HG02938 (cell line): ENCODE measurements around the gene ST13.
"Not testable (repeated sequence)": the region's sequence is repeated elsewhere in the genome, so short reads cannot be mapped to it uniquely, and the experiment has no call there.

Experiments used
- ATAC-seq: cut with Tn5 transposase; IDR thresholded peaks from one replicate; pipeline ENCODE4 v1.9.1; 2021; ENCODE audit warnings: mild to moderate bottlenecking, moderate library complexity; ENCODE audit not compliant: unreplicated experiment

Gene ST13

DNA sequence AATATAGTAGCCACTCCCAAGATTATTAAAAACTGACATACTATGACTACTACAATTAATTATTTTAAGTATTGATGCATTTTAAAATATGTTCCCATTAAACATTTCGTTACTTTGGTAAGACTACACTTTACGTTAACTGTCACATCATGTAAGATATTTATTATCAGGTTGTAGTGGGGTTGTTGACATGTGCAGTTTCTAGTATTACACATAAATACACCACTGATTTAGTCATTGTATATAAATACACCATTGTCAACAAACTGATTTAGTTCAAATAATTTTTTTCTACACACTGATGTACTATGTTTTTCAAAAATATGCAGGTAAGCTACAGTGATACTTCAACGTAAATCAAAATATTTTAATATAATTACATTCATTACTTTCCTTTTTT is 11.5 kb downstream of the ST13 start:
- no peak for ATAC-seq

DNA sequence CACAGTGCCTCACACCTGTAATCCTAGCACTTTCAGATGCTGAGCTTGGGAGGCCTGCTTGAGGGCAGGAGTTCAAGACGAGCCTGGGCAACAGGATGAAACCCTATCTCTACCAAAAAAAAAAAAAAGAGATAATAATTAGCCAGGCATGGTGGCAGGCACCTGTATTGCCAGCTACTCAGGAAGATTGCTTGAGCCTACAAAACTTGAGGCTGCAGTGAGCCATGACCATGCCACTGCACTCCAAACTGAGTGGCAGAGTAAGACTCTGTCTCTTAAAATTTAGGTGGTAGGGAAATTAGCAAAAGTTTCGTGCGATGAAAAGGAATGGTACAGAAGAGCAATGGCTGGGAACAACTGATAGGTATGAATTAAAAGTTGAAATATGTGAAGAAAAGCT is 18.0 kb downstream of the ST13 start:
- no peak for ATAC-seq

DNA sequence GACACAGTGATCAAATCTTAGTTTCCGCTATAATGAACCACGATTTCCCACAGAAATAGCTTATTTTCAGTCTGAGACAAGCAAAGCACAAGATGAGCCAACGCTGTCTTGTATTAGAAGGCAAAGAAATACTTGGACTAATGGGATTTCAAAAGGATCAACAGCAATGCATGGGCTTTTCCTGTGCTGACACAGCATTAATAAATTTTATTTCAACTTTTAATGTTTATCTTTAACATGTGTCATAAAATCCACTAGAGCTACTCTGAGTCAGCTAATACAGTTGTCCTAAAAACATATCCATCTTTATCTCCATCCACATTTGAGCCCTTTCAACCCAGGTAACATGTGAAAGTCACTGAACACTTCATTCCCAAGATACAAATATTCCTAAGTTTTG is 21.8 kb downstream of the ST13 start:
- no peak for ATAC-seq

DNA sequence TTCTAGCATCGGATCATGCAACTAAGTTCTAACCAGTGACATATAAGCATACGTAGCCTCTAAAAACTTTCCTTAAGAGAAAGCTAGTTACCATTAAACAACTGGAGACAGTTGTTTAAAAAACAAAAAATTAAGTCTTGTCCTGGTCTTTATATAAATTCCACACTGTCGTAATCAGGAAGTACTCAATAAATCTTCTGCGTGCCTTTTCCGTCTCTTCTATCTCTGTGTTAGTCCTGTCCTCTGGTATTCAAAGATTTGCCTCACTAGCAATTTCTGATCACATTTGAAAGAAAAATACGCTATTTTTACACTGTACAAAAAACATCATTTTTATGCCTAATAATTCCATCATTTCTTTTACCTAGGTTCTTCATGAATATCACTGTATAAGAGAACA is 27.3 kb downstream of the ST13 start:
- ATAC-seq: no peak

DNA sequence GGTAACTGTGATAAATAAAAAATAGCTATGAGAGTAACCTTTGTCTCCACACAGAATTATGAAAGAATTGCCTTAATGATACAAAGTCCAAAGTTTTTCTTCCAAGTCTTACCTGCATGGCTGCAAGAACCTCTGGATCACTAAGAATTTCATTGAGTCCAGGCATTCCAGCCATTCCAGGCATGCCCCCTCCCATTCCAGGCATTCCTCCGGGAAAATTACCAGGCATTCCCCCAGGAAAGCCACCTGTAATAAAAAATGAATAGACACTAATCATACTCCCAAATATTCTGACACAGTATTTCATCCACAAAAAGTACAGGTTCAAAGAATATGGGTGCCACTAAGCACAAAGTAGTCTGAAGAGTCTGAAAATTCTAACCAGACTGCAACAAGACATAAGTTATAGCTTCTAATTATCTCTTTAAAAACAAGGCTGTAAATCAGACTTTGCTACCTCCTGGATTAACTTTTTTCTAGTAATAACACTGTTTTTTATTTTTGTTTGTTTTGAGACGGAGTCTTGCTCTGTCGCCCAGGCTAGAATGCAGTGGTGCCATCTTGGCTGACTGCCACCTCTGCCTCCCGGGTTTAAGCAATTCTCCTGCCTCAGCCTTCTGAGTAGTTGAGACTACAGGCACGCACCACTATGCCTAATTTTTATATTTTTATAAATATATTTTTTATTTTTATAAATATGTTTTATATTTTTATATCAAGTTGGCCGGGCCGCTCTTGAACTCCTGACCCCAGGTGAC is 29.3 kb downstream of the ST13 start:
- ATAC-seq: no peak

DNA sequence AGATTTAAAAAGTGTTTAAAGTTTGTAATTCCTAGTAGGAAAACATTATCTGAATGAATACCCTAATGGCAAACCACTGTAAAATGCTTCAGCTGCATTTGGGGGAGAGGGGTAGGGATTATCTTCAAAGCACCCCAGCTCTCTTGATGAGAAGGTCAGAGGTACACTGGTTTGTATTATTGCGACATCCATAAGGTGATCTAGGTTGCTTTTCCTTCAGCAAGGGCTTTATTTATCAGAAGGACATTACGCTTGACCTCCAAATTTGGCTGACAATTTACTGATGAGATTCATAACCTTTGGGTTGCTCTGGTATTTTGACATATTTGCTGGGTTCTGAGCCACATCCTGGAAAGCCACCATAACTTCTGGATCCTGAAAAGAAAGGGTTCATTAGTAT is 30.1 kb downstream of the ST13 start:
- ATAC-seq: not testable (repeated sequence)

DNA sequence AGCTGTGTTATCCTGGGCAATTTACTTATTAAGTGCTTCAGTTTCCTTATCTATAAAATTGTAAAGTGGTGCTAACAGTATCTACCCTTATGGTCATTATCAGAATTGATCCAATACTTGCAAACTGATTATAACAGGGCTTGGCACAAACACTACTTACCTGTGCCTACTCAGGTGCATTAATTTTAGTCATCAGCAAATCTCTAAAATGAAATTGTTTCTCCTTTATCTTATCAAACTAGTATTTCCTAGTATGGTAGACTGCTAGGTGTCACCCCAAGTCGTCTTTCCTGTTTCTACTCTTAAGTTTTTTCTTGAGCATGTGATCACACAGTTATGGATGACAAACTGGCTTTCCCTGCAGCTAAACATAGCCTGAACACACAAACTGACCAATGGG is 33.0 kb downstream of the ST13 start:
- no peak for ATAC-seq

DNA sequence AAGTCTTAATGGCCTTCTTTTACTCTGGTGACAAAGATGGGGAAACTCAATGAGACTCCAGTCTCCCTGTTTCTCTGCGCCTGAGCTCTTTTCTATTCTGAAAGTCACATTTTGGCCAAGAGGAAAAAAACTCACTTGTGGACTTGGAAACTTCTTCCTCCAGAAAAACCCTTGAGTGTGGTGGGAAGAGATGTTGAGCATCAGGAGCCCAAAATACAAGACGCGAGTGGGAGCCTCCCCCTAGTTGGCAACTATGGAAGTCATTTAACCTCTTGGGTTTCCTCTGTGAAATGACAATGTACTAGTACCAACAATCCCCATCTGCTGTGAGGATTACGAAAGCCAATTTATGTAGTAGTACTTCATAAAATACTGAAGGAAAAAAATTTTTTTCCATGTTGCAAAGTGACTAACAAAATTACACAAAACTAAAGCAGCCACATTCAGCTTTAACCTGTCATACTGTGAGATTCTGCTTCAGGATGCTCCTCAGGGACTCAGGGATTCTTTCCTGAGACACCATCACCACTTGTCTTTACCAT is 36.8 kb downstream of the ST13 start:
- no peak for ATAC-seq

DNA sequence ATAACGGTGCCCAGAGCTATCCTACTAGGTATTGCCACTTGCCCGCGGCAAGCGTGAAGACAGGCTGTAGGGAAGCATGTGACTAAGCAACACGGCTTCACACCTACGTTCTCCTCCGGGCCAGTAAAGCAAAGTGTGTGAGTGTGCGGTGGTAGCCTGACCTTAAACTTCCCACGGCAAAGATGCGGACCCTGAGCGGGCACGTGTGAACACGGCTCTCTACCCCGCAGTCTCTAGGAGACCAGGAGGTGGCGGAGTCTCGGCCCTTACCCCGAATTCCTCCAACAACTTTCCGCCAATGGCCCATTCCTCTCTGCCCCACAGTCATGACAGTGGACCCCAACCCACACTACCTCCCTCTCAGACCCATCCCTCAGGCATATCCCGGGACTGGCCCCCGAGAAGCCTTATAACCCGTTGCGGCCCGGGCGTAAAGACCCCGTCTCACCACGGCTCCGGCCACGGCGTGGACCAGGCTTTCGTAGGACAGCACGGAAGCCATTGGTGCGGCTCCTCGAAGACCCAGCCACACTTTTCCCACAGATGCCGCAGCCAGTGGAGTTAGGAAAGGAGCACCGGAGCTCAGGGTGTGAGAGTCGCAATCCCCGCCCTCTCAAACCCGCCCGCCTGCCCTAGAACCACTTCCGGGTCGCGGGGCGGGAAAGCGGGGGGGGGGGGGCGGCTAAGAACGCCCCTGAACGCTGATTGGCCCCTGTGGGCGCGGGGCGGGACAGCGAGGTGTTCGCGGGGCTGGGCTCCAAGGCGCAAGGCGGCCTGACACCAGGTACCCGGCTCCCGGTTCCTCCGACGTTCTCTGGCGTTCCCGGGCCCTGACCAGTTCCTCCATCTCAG is 37.5 kb downstream of the ST13 start, which contains the start of gene SLC25A17:
SLC25A17 (minus strand) TSS at position 600 of the 852 bp plus-strand sequence; CDS start at position 502, 98 bp downstream.
- peak; percentile 67 for ATAC-seq

DNA sequence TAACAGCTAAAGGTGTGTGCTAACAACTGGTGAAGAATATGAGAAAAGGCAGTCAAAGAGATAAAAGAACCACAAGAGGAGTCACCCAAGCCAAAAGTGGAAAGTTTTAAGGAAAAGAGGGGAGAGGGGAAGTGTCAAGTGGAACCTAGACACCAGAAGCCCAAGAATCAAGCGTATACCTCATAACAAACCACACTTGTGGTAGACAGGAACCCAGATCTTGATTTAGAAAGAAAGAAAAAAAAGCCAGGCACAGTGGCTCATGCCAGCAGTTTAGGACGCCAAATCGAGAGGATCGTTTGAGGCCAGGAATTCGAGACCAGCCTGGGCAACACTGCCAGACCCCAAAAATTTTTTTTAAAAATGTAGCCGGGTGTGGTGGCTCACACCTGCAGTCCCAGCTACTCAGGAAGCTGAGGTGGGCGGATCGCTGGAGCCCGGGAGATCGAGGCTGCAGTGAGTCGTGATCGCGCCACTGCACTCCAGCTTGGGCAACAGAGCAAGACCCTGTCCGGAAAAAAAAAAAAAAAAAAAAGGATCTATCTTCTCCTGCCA is 38.2 kb downstream of the ST13 start:
- no peak for ATAC-seq

DNA sequence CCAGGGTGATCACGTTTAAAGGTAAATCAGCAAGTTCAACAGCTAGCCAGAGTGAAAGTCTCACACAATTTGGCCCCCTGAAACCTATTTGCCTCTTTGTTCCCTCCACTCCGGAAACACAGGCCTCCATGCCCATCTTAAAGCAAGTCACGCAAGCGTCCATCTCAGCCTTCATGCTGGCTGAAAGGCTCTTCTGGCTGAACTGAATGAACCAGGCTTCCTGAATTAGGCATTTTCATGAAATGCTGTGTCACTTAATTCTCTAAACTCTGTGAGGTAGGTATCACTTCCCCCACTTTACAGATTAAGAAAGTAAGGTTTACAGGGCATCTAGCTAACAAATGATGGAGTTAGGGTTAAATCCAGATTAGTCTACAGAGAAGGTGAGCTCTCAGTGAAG is 38.7 kb downstream of the ST13 start:
- no peak for ATAC-seq

DNA sequence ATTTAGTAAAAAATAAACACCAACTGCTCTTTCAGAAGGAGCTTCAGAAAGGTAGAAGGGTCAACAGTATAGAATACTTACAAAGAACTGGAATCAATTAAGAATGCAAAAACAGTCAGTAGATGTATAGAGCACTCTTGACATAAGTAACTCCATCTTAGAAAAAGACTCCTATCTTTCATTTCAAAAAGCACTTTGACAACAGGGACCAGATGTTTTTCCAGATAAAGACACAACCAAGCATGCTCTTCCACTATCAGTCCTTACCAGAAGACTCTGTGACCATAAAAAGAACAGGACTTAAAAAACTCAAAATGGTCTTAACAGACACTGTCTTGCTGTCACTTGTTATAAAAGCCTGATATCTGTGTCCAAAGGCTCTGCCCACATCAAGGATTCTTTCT is 42.5 kb downstream of the ST13 start:
- ATAC-seq: no peak

DNA sequence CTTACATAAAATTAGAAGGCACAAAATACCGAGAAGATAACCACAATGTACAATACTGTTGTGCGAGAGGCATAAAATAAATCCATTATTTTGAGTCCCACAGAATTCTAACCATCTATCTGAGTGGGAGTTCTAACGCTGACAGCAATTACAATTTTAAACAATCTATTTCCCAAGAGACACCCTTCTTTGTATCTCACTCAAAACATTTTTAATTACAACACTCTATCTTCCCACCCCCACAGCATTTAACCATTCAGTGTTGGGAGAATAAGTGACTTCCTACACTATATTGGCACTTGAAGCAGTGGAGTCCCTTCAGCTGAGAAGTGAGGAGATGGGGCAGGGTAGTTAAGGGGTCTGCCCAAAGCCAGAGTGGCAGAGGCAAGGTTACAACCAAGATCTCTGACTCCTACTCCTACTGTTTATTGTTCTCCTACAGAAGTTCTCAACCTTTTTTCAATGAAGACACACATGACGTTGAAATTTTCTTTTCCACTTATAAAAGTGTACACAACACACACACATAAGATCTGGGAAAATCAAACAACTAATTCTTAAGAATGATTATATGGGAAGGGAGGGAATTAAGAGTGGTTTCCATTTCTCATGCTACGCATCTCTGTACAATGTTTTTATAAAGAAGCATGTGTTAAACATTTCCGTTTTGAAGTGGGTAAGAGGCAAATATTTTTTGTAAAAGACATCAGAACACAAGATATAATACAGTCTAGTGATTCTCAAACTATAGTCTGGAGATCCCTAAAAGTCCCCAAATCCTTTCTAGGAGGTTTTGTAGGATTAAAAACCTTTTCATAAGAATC is 48.2 kb downstream of the ST13 start:
- ATAC-seq: no peak

DNA sequence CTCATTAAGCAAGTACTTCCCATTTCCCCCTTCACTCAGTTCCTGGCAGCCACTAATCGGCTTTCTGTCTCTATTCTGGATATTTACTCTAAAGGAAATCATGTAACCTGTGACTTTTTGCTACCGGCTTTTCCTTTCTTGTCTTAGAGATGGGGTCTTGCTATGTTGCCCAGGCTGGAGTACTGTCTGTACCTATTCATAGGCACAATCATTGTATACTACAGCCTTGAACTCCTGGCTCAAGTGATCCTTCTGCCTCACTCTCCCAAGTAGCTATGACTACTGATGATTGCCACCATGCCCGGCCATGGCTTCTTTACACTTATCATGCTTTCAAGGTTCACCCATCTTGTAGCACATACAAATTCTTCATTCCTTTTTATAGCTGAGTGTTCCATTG is 49.7 kb downstream of the ST13 start:
- ATAC-seq: no peak

DNA sequence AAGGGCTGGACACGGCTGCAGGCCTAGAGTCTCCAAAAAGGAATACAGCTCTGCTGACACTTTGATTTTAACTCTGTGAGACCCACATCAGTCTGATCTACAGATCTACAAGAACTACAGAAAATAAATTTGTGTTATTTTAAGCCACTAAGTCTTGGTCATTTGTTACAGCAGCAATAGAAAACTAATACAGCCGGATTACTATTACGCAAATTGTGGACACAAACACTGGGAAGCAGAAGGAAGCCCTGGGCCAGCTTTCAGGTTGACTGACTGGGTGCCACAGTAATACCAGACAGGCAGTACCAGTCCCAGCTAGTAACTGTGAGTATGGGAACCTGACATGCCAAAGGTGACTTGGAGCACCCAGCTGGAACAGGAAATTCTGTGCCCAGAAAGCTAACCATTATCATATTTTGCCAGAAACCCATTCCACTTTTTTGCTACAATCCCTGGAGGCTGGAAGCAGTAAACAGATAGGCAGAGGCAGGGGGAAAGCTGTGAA is 50.7 kb downstream of the ST13 start:
- no peak for ATAC-seq

DNA sequence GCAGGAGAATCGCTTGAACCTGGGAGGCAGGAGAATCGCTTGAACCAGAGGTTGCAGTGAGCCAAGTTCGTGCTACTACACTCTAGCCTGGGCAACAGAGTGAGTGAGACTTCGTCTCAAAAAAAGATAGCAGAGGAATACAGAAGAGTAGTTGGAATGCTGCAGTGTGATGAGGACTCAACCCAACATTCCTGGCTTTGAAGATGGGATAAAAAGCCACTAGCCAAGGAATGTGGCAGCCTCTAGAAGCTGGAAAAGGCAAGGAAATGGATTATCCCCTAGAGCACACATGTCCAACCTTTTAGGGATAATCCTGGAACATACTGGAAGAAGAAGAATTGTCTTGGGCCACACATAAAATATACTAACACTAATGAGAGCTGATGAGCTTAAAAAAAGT is 51.2 kb downstream of the ST13 start:
- ATAC-seq: no peak

DNA sequence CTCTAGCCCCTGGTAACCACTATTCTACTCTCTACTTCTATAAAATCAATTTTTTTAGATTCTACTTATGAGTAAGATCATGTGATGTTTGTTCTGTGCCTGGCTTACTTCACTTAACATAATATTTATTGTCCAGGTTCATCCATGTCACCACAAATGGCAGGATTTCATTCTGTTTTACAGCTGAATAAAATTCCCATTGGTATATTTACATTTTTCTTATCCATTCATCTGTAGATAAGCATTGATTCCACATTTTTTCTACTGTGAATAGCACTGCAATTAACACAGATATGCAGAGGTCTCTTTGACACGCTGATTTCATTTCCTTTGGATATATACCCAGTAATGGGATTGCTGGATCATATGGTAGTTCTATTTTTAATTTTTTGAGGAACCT is 53.1 kb downstream of the ST13 start:
- no peak for ATAC-seq

DNA sequence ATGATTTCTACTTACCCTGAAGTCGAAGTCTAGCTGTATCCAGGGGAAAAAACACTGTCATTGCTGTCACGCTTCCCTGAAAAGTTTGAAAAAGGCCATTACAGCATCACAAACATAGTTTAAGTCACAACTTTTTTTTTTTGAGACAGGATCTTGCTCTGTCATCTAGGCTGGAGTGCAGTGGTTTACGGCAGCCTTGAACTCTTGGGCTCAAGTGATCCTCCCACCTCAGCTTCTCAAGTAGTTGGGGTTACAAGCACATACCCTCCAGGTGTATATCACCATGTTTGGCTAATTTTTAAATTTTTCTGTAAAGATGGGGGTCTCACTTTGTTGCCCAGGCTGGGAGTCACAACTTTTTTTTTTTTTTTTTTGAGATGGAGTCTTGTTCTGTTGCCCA is 57.4 kb downstream of the ST13 start:
- ATAC-seq: no peak

DNA sequence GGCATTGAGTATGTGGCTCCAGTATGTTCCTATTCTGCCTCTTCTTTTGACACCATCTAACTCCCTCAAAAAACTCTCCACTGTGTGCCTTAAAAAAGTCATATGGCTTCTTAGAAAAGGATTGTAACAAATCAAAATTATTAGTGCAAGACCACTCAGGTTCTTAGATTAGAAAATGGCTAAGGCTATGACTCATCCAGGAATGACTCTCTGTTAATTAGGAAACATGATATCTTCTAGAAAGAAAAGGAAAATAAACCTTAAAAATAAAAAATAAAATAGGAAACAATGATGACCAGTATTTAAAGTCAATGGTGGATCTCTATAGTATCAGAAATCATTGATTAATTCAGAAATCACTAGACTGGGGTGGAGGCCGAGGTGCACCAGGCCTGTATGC is 59.0 kb downstream of the ST13 start:
- no peak for ATAC-seq

DNA sequence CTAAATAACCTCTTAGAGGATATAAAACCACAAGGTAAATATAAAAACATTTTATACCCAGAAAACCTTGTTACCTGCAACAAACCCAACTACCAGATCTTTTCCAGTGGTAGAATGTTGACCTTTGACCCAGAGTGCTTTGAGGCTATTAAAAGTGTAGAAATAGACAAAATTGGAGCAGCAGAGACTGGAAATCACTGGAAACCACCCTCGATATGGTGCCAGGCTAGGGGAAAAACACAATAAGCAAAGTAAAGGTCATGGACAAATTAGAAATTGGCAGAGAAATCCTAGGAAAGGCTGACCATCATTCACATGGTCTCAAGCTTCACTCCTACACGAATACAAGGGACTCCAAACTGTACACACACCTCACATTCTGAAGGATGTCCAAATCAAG is 64.0 kb downstream of the ST13 start:
- ATAC-seq: no peak

DNA sequence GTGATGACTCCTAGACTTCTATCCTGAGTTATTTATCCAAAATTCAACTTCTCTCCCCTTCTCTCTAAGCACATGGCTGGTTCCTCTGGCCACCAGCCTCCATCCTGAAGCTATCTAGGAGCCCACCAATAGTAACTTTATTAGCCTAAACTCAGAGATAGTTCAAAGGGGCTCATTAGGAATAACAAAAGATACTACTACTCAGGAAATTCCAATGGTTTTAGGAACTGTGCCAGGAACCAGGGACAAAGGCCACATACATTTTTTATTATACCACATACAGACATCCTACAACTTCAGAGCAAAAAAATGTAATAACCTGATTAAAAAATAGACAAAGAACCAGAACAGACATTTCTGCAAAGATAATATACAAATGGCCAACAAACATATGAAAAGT is 65.2 kb downstream of the ST13 start:
- ATAC-seq: no peak
